ENCODE results near the gene PBOV1.

Gene PBOV1

GRCh38 chr6:138250513-138251247, 32.4 kb upstream of the PBOV1 start:
- DNase-seq (ENCODE audit: extremely low read depth, insufficient read length), result no peak
- TF ChIP-seq CTCF (IDR thresholded peaks at IDR 0.05; ENCODE audit: insufficient read depth, low read length, poor library complexity, severe bottlenecking), result no peak
- no peak overlapping the region for H3K4me3 ChIP-seq (replicated peaks; ENCODE audit: low read depth, low read length)
- no peaks in the 10 kb centered on the region for H3K36me3 ChIP-seq (ENCODE audit: control insufficient read depth, insufficient read depth, low read length)
- no peaks in the 10 kb centered on the region for H3K27me3 ChIP-seq (replicated peaks; ENCODE audit: control insufficient read depth, insufficient read depth, low read length)

- no peaks in the 10 kb centered on the region for H3K36me3 ChIP-seq (ENCODE audit: control insufficient read depth, insufficient read depth, low read length)
- TF ChIP-seq CTCF (IDR thresholded peaks at IDR 0.05; ENCODE audit: insufficient read depth, low read length, poor library complexity, severe bottlenecking), result no peak
- H3K4me3 ChIP-seq (replicated peaks; ENCODE audit: low read depth, low read length), result no peak overlapping the region
- no peaks in the 10 kb centered on the region for H3K27me3 ChIP-seq (replicated peaks; ENCODE audit: control insufficient read depth, insufficient read depth, low read length)
- no peak for DNase-seq (ENCODE audit: extremely low read depth, insufficient read length)
Measured at GRCh38 chr6:138250053-138250452, 31.8 kb upstream of the PBOV1 start.

GRCh38 chr6:138248878-138249277, 30.6 kb upstream of the PBOV1 start:
- Histone ChIP-seq H3K4me3 (replicated peaks; ENCODE audit: low read depth, low read length) (no peak overlapping the region), H3K27me3 (replicated peaks; ENCODE audit: control insufficient read depth, insufficient read depth, low read length) (no peaks in the 10 kb centered on the region), H3K36me3 (ENCODE audit: control insufficient read depth, insufficient read depth, low read length) (no peaks in the 10 kb centered on the region)
- no peak for TF ChIP-seq CTCF (IDR thresholded peaks at IDR 0.05; ENCODE audit: insufficient read depth, low read length, poor library complexity, severe bottlenecking)
- DNase-seq (ENCODE audit: extremely low read depth, insufficient read length), result no peak

GRCh38 chr6:138248011-138248410, 29.7 kb upstream of the PBOV1 start:
- Histone ChIP-seq H3K27me3 (replicated peaks; ENCODE audit: control insufficient read depth, insufficient read depth, low read length) (no peaks in the 10 kb centered on the region), H3K36me3 (ENCODE audit: control insufficient read depth, insufficient read depth, low read length) (no peaks in the 10 kb centered on the region), H3K4me3 (replicated peaks; ENCODE audit: low read depth, low read length) (no peak overlapping the region)
- no peak for DNase-seq (ENCODE audit: extremely low read depth, insufficient read length)
- TF ChIP-seq CTCF (IDR thresholded peaks at IDR 0.05; ENCODE audit: insufficient read depth, low read length, poor library complexity, severe bottlenecking), result no peak

- Histone ChIP-seq H3K36me3 (ENCODE audit: control insufficient read depth, insufficient read depth, low read length) (no peaks in the 10 kb centered on the region), H3K4me3 (replicated peaks; ENCODE audit: low read depth, low read length) (no peak overlapping the region), H3K27me3 (replicated peaks; ENCODE audit: control insufficient read depth, insufficient read depth, low read length) (no peaks in the 10 kb centered on the region)
- TF ChIP-seq CTCF (IDR thresholded peaks at IDR 0.05; ENCODE audit: insufficient read depth, low read length, poor library complexity, severe bottlenecking), result no peak
- DNase-seq (ENCODE audit: extremely low read depth, insufficient read length), result no peak
Measured at GRCh38 chr6:138246650-138247440, 28.6 kb upstream of the PBOV1 start.

All from GM06990 (cell line).